CD4-positive, alpha-beta T cell (primary cell): Measurements from ENCODE around the gene BCL2. TPM values are rescaled to one million over a fixed set of nuclear protein-coding genes. Genes with fewer than 3 reads are reported as not detected.

Experiments
- ATAC-seq: fragments of 200-7000 bp; cut with Tn5 transposase; one replicate; pipeline ENCODE4 v1.10.0; 2022; ENCODE audit warnings: mild to moderate bottlenecking; ENCODE audit not compliant: poor library complexity
- CTCF ChIA-PET: fragments of 350-600 bp; sonication (Branson Sonifier 250); formaldehyde crosslinking; loops from one replicate; lab custom pipeline; 2021; ENCODE audit warnings: antibody characterized with exemption, inconsistent platforms; lab: Charles Lee
- POLR2A ChIA-PET: fragments of 350-600 bp; sonication (Branson Sonifier 250); formaldehyde crosslinking; loops from one replicate; lab custom pipeline; 2021; ENCODE audit warnings: antibody characterized with exemption, inconsistent platforms; lab: Charles Lee
- DNase-seq, 14 experiments: peaks; one replicate each; pipeline ENCODE4 v3.0.0-alpha.2; 2013 to 2020; ENCODE audit warnings: mixed read lengths in 2 of 14
- H3K27ac ChIP-seq, 2 donors: one replicate each; pipeline versions ENCODE4 v1.5.1 to v1.7.0; 2013; ENCODE audit warnings: low read length in 2 of 2, low read depth in 1 of 2, mild to moderate bottlenecking in 1 of 2
- H3K27me3 ChIP-seq, 2 experiments: 1 replicate in 1 of 2; 2 replicates in 1 of 2; pipeline versions ENCODE4 v1.6.1 to v1.7.0; 2013; ENCODE audit warnings: low read length in 2 of 2, control low read depth in 1 of 2, mild to moderate bottlenecking in 1 of 2, moderate library complexity in 1 of 2; ENCODE audit not compliant: insufficient read depth in 2 of 2, control insufficient read depth in 1 of 2
- H3K36me3 ChIP-seq: one replicate; pipeline ENCODE4 v1.6.1; 2013; ENCODE audit warnings: low read length, control low read depth; ENCODE audit not compliant: insufficient read depth
- H3K4me1 ChIP-seq: one replicate; pipeline ENCODE4 v1.6.1; 2013; ENCODE audit warnings: low read length, control low read depth; ENCODE audit not compliant: insufficient read depth
- H3K4me3 ChIP-seq: one replicate; pipeline ENCODE4 v1.5.1; 2013; ENCODE audit warnings: mild to moderate bottlenecking, low read length, moderate library complexity
- H3K9me3 ChIP-seq, 2 experiments: 1 replicate in 1 of 2; 2 replicates in 1 of 2; pipeline versions ENCODE4 v1.6.1 to v1.7.0; 2013; ENCODE audit warnings: low read length in 2 of 2, mild to moderate bottlenecking in 2 of 2, control low read depth in 1 of 2, moderate library complexity in 1 of 2; ENCODE audit not compliant: control insufficient read depth in 1 of 2, insufficient read depth in 1 of 2
- H3K27ac Mint-ChIP-seq: one replicate; pipeline ENCODE4 v1.8.0; 2020; ENCODE audit warnings: mixed read lengths
- H3K27me3 Mint-ChIP-seq: one replicate; pipeline ENCODE4 v1.8.0; 2021; ENCODE audit warnings: mixed read lengths
- H3K36me3 Mint-ChIP-seq: one replicate; pipeline ENCODE4 v1.8.0; 2021; ENCODE audit warnings: low read depth, mixed read lengths
- H3K4me1 Mint-ChIP-seq: one replicate; pipeline ENCODE4 v1.8.0; 2021; ENCODE audit warnings: low read depth, mixed read lengths
- H3K4me3 Mint-ChIP-seq: one replicate; pipeline ENCODE4 v1.8.0; 2020; ENCODE audit warnings: mild to moderate bottlenecking, mixed read lengths
- H3K9me3 Mint-ChIP-seq: one replicate; pipeline ENCODE4 v1.8.0; 2020; ENCODE audit warnings: mixed read lengths
- CTCF ChIP-seq: fragments of 200-600 bp; IDR thresholded peaks from one replicate; pipeline ENCODE4 v1.8.0; 2022; ENCODE audit warnings: antibody characterized with exemption, mild to moderate bottlenecking
- intact Hi-C, 2 experiments: fragments of 100-400 bp; cut with DNase I in 1 of 2; cut with micrococcal nuclease in 1 of 2; formaldehyde crosslinking; loops; one replicate each; pipeline versions ENCODE4 v1.15.1 to v1.9.0; 2023 to 2025; cut with DNase I, micrococcal nuclease
- total RNA-seq, 174 experiments: library from RNA in 2 of 174; stranded (reverse) in 2 of 174; gene quantifications; one replicate each; pipeline ENCODE4 v1.2.3 and lab custom pipeline; 2021 to 2026

BCL2 gene
- total RNA-seq, 2 experiments from 2014 or later: 40.1 to 40.3 TPM

- H3K27ac Mint-ChIP-seq: no peak overlapping the region
- no peaks in the 10 kb centered on the region for H3K9me3 Mint-ChIP-seq
- ATAC-seq (no peak), DNase-seq (no peak)
- no peaks in the 10 kb centered on the region for H3K27me3 Mint-ChIP-seq
- Histone ChIP-seq H3K27me3 (no peaks in the 10 kb centered on the region), H3K36me3 (peaks cover 3% of the 10 kb centered on the region), H3K4me1 (peaks cover 46% of the 10 kb centered on the region), H3K9me3 (no peaks in the 10 kb centered on the region), H3K27ac (no peak overlapping the region), H3K4me3 (no peak overlapping the region)
- peaks cover 61% of the 10 kb centered on the region for H3K4me1 Mint-ChIP-seq
- H3K36me3 Mint-ChIP-seq: no peaks in the 10 kb centered on the region
- intact Hi-C loops: no loop called here
- no peak for TF ChIP-seq CTCF
- ChIA-PET CTCF (no interaction called here), POLR2A (no interaction called here)
- no peak overlapping the region for H3K4me3 Mint-ChIP-seq
Measured at GRCh38 chr18:63166142-63166541, 153.4 kb downstream of the BCL2 start.

GRCh38 chr18:63164396-63164795, 155.2 kb downstream of the BCL2 start:
- CTCF ChIA-PET: interaction anchor here (1.1 to 2.4 kb wide), 5 partner anchors 9 to 153 kb away, joined by 3 to 12 read pairs (median 8); no protein-coding TSS in a partner anchor
- no peak overlapping the region for H3K4me3 ChIP-seq
- H3K4me1 ChIP-seq: peaks cover 64% of the 10 kb centered on the region
- no peaks in the 10 kb centered on the region for H3K36me3 Mint-ChIP-seq
- no peak for ATAC-seq
- intact Hi-C loops: loop anchor here in 1 of 2 experiments (5.0 kb wide), 1 partner anchor 258 kb away; the partner anchor contains the start of gene VPS4B
- H3K27ac Mint-ChIP-seq: peak overlapping the region; percentile 91
- DNase-seq: no peak
- H3K36me3 ChIP-seq: peaks cover 3% of the 10 kb centered on the region
- no peak overlapping the region for H3K4me3 Mint-ChIP-seq
- TF ChIP-seq CTCF: no peak
- no peaks in the 10 kb centered on the region for H3K9me3 Mint-ChIP-seq
- H3K27me3 ChIP-seq: no peaks in the 10 kb centered on the region
- H3K27me3 Mint-ChIP-seq: no peaks in the 10 kb centered on the region
- POLR2A ChIA-PET: interaction anchor here (1.0 to 1.2 kb wide), 2 partner anchors 9 to 11 kb away, joined by 4 to 7 read pairs; no protein-coding TSS in a partner anchor
- peaks cover 66% of the 10 kb centered on the region for H3K4me1 Mint-ChIP-seq
- H3K27ac ChIP-seq: peak overlapping the region in 1 of 2 donors; percentile 28
- H3K9me3 ChIP-seq: no peaks in the 10 kb centered on the region

GRCh38 chr18:63162271-63163014, 157.1 kb downstream of the BCL2 start:
- Mint-ChIP-seq H3K27ac (peak overlapping the region; percentile 91), H3K27me3 (no peaks in the 10 kb centered on the region), H3K9me3 (no peaks in the 10 kb centered on the region), H3K36me3 (no peaks in the 10 kb centered on the region), H3K4me1 (peaks cover 78% of the 10 kb centered on the region), H3K4me3 (peak overlapping the region; percentile 65)
- ATAC-seq: no peak
- ChIA-PET POLR2A (interaction anchor here (0.7 to 2.3 kb wide), 9 partner anchors 9 to 156 kb away, joined by 3 to 34 read pairs (median 4); partner anchors contain the start of gene BCL2), CTCF (interaction anchor here (0.5 to 2.4 kb wide), 7 partner anchors 7 to 156 kb away, joined by 3 to 12 read pairs (median 8); no protein-coding TSS in a partner anchor)
- peak in 5 of 14 experiments; percentile 7 to 58 (median 42) for DNase-seq
- Histone ChIP-seq H3K36me3 (no peaks in the 10 kb centered on the region), H3K4me1 (peaks cover 77% of the 10 kb centered on the region), H3K27me3 (no peaks in the 10 kb centered on the region), H3K4me3 (no peak overlapping the region), H3K27ac (peak overlapping the region; percentile 95 to 96), H3K9me3 (no peaks in the 10 kb centered on the region)
- intact Hi-C loops: loop anchor here in 1 of 2 experiments (5.0 kb wide), 1 partner anchor 260 kb away; the partner anchor contains the start of gene VPS4B
- no peak for TF ChIP-seq CTCF
